ENCODE data around the gene ATG12.

DNA sequence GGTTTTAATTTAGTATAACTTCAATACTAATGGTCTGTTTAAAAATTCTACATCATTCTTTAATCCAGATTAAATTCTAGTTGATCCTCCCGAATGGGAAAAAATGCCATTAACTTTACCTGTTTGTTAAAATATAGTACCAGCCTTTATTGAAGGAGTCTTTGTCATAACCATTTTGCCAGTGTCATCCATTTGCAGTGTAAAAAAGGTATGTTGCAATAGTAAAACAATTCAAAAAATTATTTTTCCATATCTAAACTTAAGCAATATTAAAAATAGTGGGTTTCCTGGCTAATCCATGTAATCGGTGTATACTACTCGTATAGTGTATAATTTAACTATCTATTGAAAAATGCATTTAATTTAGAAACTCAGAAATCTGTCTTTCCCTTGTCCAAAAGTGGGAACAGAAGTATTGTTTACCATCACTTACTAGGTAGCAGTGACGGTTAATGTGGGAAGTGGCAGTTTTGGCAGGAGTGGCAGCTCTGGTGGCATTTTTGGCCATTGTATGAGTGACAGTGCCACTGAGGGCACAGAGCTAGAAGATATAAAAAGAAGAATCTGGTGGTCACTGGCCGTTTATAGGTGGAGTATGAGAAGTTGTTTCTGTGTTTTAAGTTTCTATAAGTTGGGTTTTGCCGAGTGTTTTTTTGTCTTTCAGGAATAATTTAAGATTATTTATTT lies 2.2 kb upstream of the ATG12 start:
- TF ChIP-seq, protein P1, sequence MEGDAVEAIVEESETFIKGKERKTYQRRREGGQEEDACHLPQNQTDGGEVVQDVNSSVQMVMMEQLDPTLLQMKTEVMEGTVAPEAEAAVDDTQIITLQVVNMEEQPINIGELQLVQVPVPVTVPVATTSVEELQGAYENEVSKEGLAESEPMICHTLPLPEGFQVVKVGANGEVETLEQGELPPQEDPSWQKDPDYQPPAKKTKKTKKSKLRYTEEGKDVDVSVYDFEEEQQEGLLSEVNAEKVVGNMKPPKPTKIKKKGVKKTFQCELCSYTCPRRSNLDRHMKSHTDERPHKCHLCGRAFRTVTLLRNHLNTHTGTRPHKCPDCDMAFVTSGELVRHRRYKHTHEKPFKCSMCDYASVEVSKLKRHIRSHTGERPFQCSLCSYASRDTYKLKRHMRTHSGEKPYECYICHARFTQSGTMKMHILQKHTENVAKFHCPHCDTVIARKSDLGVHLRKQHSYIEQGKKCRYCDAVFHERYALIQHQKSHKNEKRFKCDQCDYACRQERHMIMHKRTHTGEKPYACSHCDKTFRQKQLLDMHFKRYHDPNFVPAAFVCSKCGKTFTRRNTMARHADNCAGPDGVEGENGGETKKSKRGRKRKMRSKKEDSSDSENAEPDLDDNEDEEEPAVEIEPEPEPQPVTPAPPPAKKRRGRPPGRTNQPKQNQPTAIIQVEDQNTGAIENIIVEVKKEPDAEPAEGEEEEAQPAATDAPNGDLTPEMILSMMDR (IDR thresholded peaks at IDR 0.05; ENCODE audit: low read length), result no peak
- no peak for TF ChIP-seq EZH2 (IDR thresholded peaks at IDR 0.05; ENCODE audit: borderline replicate concordance, low read length)

Measured in OCI-LY1 (cell line).